A673 (cell line): ENCODE results near the gene UBP1.

Experiments used
- CTCF ChIP-seq: fragments of 300-800, 200-600 bp; sonication (generic); conservative IDR thresholded peaks from 2 replicates; pipeline ENCODE4 v1.5.1; 2017; ENCODE audit warnings: low read depth, mild to moderate bottlenecking, antibody characterized with exemption, low read length, moderate library complexity, mixed read lengths
- EZH2 ChIP-seq: fragments of 200-600 bp; sonication (generic); IDR thresholded peaks from 2 replicates; pipeline ENCODE4 v1.6.1; 2017; ENCODE audit warnings: borderline replicate concordance, low read depth, mild to moderate bottlenecking, mixed read lengths, antibody characterized with exemption, low read length; ENCODE audit not compliant: poor library complexity, severe bottlenecking

GRCh38 chr3:33430571-33430970, 9.6 kb downstream of the UBP1 start:
- TF ChIP-seq CTCF (no peak), EZH2 (no peak)
